ENCODE measurements around the gene AKR1E2.
A peak's percentile ranks its signal among the peaks of the same experiment; 100 is the strongest.

DNA sequence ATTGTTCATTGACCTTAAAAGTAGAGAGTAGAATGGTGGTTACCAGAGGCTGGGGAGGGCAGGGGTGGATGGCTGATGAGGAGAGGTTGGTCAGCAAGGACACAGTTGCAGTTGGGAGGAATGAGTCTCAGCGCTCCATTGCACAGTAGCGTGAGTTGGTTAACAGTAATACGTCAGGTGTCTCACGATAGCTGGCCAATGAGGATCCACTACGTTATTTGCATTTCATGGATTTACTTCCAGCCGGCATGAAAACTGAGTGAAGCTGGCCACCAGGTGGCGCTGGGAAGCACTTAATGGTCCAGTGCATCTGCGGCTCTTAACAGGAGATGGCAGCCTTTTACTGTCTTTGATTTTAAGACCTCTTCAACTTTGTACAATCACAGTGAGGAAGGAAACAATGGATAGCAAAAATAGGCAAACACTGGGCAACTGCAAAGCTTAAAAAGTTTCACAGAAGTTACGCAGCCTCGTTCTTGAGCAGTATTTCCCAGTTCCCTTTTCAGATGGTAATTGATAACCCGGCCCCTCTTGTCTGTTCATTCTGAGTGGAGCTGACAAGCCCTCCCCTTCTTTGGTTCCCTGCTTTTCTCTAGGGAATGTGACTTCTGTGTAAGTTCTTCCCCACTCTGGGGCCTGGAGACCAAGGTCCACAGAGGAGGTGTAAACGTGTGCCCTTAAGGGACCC, 23.7 kb downstream of the AKR1E2 start:
- TF ChIP-seq EZH2 (IDR thresholded peaks at IDR 0.05; ENCODE audit: borderline replicate concordance, low read depth, low read length, severe bottlenecking), result no peak
- peak; percentile 100 for TF ChIP-seq CTCF (IDR thresholded peaks at IDR 0.05; ENCODE audit: borderline replicate concordance, extremely low read depth, low read length, poor library complexity, severe bottlenecking)

Data from DND-41 (cell line).